Stomach (tissue), 4 donors: ENCODE data around the gene LIPG.

Source experiments
- POLR2AphosphoS5 ChIP-seq, 3 donors: sonication (generic); formaldehyde crosslinking; IDR thresholded peaks; one replicate each; pipeline ENCODE4 v1.6.1; 2016; ENCODE audit warnings: antibody characterized with exemption in 3 of 3
- TF ChIP-seq, protein P1 (sequence below), 7 experiments: fragments of 450-650 bp in 4 of 7; fragments of 200-600 bp in 3 of 7; sonication (generic) in 3 of 7; IDR thresholded peaks; one replicate each; pipeline ENCODE4 v1.5.1; 2016 to 2019; ENCODE audit warnings: antibody characterized with exemption in 7 of 7, control low read depth in 2 of 7, mild to moderate bottlenecking in 1 of 7

DNA sequence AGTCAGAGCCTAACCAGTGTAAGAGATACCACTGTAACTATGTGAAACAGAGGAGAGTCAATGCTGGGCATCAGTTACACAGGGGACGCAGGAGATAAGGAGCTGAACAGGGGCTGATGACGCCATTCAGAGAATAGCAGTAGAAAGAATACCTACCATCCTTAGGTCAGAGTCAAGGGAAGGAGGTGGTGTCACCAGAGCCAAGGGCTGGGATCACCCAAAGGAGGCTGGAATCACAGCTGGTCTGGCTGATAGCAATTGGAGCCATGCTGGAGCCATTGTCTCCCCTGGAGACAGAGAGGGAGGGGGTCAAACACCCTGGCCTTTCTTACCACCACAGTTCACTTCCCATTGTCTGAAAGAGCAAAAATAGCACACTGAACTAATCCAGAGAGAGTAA is 37.5 kb upstream of the LIPG start:
- TF ChIP-seq, protein P1, sequence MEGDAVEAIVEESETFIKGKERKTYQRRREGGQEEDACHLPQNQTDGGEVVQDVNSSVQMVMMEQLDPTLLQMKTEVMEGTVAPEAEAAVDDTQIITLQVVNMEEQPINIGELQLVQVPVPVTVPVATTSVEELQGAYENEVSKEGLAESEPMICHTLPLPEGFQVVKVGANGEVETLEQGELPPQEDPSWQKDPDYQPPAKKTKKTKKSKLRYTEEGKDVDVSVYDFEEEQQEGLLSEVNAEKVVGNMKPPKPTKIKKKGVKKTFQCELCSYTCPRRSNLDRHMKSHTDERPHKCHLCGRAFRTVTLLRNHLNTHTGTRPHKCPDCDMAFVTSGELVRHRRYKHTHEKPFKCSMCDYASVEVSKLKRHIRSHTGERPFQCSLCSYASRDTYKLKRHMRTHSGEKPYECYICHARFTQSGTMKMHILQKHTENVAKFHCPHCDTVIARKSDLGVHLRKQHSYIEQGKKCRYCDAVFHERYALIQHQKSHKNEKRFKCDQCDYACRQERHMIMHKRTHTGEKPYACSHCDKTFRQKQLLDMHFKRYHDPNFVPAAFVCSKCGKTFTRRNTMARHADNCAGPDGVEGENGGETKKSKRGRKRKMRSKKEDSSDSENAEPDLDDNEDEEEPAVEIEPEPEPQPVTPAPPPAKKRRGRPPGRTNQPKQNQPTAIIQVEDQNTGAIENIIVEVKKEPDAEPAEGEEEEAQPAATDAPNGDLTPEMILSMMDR (IDR thresholded peaks at IDR 0.05): no peak
- no peak for TF ChIP-seq POLR2AphosphoS5 (IDR thresholded peaks at IDR 0.05)
